ENCODE results near the gene CCDC197.

The CCDC197 gene

GRCh38 chr14:94021416-94022157, 24.5 kb downstream of the CCDC197 start:
- Histone ChIP-seq H3K27me3 (ENCODE audit: low read length) (no peaks in the 10 kb centered on the region), H3K4me3 (ENCODE audit: insufficient read depth, low read length, poor library complexity, severe bottlenecking) (no peak overlapping the region), H3K9ac (ENCODE audit: low read length) (no peak overlapping the region), H3K4me2 (ENCODE audit: low read depth, low read length, poor library complexity, severe bottlenecking) (no peak overlapping the region), H3K79me2 (ENCODE audit: insufficient read depth, low read length) (no peaks in the 10 kb centered on the region), H2AFZ (ENCODE audit: low read depth, low read length, severe bottlenecking) (no peak overlapping the region), H3K9me2 (replicated peaks; ENCODE audit: insufficient read depth, low read length) (no peaks in the 10 kb centered on the region), H3K36me3 (ENCODE audit: low read length) (no peaks in the 10 kb centered on the region), H3F3A (ENCODE audit: insufficient read depth) (no peaks in the 10 kb centered on the region), H4K20me1 (ENCODE audit: low read depth, low read length) (no peaks in the 10 kb centered on the region), H3K9me3 (ENCODE audit: insufficient read depth, low read length) (no peaks in the 10 kb centered on the region), H3K27ac (ENCODE audit: low read depth, low read length) (no peak overlapping the region)
- TF ChIP-seq CTCF (IDR thresholded peaks at IDR 0.05; ENCODE audit: insufficient read depth, low read length, poor library complexity, severe bottlenecking) (no peak), EZH2phosphoT487 (conservative IDR thresholded peaks at IDR 0.05; ENCODE audit: low read length) (no peak)

- Histone ChIP-seq H3K79me2 (ENCODE audit: insufficient read depth, low read length) (no peaks in the 10 kb centered on the region), H3K9me3 (ENCODE audit: insufficient read depth, low read length) (no peaks in the 10 kb centered on the region), H2AFZ (ENCODE audit: low read depth, low read length, severe bottlenecking) (no peak overlapping the region), H3K36me3 (ENCODE audit: low read length) (no peaks in the 10 kb centered on the region), H3K4me3 (ENCODE audit: insufficient read depth, low read length, poor library complexity, severe bottlenecking) (no peak overlapping the region), H3K27ac (ENCODE audit: low read depth, low read length) (no peak overlapping the region), H3K4me2 (ENCODE audit: low read depth, low read length, poor library complexity, severe bottlenecking) (no peak overlapping the region), H3F3A (ENCODE audit: insufficient read depth) (no peaks in the 10 kb centered on the region), H4K20me1 (ENCODE audit: low read depth, low read length) (no peaks in the 10 kb centered on the region), H3K9ac (ENCODE audit: low read length) (no peak overlapping the region), H3K27me3 (ENCODE audit: low read length) (no peaks in the 10 kb centered on the region), H3K9me2 (replicated peaks; ENCODE audit: insufficient read depth, low read length) (no peaks in the 10 kb centered on the region)
- TF ChIP-seq CTCF (IDR thresholded peaks at IDR 0.05; ENCODE audit: insufficient read depth, low read length, poor library complexity, severe bottlenecking): no peak
- TF ChIP-seq EZH2phosphoT487 (conservative IDR thresholded peaks at IDR 0.05; ENCODE audit: low read length): no peak
Measured at GRCh38 chr14:94022532-94023411, 25.7 kb downstream of the CCDC197 start.

- Histone ChIP-seq H3K4me2 (ENCODE audit: low read depth, low read length, poor library complexity, severe bottlenecking) (no peak overlapping the region), H3K9ac (ENCODE audit: low read length) (no peak overlapping the region), H3K79me2 (ENCODE audit: insufficient read depth, low read length) (no peaks in the 10 kb centered on the region), H3K36me3 (ENCODE audit: low read length) (no peaks in the 10 kb centered on the region), H3K9me3 (ENCODE audit: insufficient read depth, low read length) (no peaks in the 10 kb centered on the region), H4K20me1 (ENCODE audit: low read depth, low read length) (no peaks in the 10 kb centered on the region), H3K9me2 (replicated peaks; ENCODE audit: insufficient read depth, low read length) (no peaks in the 10 kb centered on the region), H2AFZ (ENCODE audit: low read depth, low read length, severe bottlenecking) (no peak overlapping the region), H3K4me3 (ENCODE audit: insufficient read depth, low read length, poor library complexity, severe bottlenecking) (no peak overlapping the region), H3K27ac (ENCODE audit: low read depth, low read length) (no peak overlapping the region), H3K27me3 (ENCODE audit: low read length) (no peaks in the 10 kb centered on the region), H3F3A (ENCODE audit: insufficient read depth) (no peaks in the 10 kb centered on the region)
- TF ChIP-seq EZH2phosphoT487 (conservative IDR thresholded peaks at IDR 0.05; ENCODE audit: low read length) (no peak), CTCF (IDR thresholded peaks at IDR 0.05; ENCODE audit: insufficient read depth, low read length, poor library complexity, severe bottlenecking) (no peak)
Measured at GRCh38 chr14:94024549-94024948, 27.4 kb downstream of the CCDC197 start.

Data from SU-DHL-6 (cell line).